Neuron (in vitro differentiated cells): ENCODE results near the gene CAST.

ENCODE experiments used
- H2AFZ ChIP-seq: one replicate; pipeline ENCODE4 v1.6.1; 2013; ENCODE audit warnings: low read depth, mild to moderate bottlenecking, inconsistent platforms, low read length, moderate library complexity
- H3K27me3 ChIP-seq: one replicate; pipeline ENCODE4 v1.6.1; 2013; ENCODE audit warnings: low read length; ENCODE audit not compliant: insufficient read depth
- H3K36me3 ChIP-seq: one replicate; pipeline ENCODE4 v1.6.1; 2013; ENCODE audit warnings: low read length; ENCODE audit not compliant: insufficient read depth
- H3K4me1 ChIP-seq: one replicate; pipeline ENCODE4 v1.6.1; 2013; ENCODE audit warnings: low read length; ENCODE audit not compliant: insufficient read depth
- H3K4me3 ChIP-seq: 2 replicates; pipeline ENCODE4 v1.5.1; 2013; ENCODE audit warnings: mild to moderate bottlenecking, low read length, moderate library complexity
- H3K9me3 ChIP-seq: one replicate; pipeline ENCODE4 v1.6.1; 2013; ENCODE audit warnings: low read length

Gene CAST

GRCh38 chr5:96772542-96772941 is 110.4 kb downstream of the CAST start:
- Histone ChIP-seq H3K4me3 (no peak overlapping the region), H2AFZ (no peak overlapping the region), H3K27me3 (no peaks in the 10 kb centered on the region), H3K9me3 (no peaks in the 10 kb centered on the region), H3K4me1 (no peaks in the 10 kb centered on the region), H3K36me3 (peaks cover 37% of the 10 kb centered on the region)

GRCh38 chr5:96775050-96775449 is 112.9 kb downstream of the CAST start:
- H3K9me3 ChIP-seq, result no peaks in the 10 kb centered on the region
- no peak overlapping the region for H3K4me3 ChIP-seq
- H3K4me1 ChIP-seq, result no peaks in the 10 kb centered on the region
- H3K36me3 ChIP-seq, result peaks cover 43% of the 10 kb centered on the region
- H3K27me3 ChIP-seq, result no peaks in the 10 kb centered on the region
- no peak overlapping the region for H2AFZ ChIP-seq

GRCh38 chr5:96775689-96776088 is 113.5 kb downstream of the CAST start:
- Histone ChIP-seq H3K4me1 (no peaks in the 10 kb centered on the region), H2AFZ (no peak overlapping the region), H3K36me3 (peaks cover 45% of the 10 kb centered on the region), H3K4me3 (no peak overlapping the region), H3K27me3 (no peaks in the 10 kb centered on the region), H3K9me3 (no peaks in the 10 kb centered on the region)

- Histone ChIP-seq H2AFZ (no peak overlapping the region), H3K36me3 (peaks cover 47% of the 10 kb centered on the region)
These were observed 114.4 kb downstream of the CAST start for GRCh38 chr5:96776621-96777020.

GRCh38 chr5:96778409-96778808 is 116.2 kb downstream of the CAST start:
- Histone ChIP-seq H3K4me3 (no peak overlapping the region), H3K36me3 (peaks cover 47% of the 10 kb centered on the region), H3K4me1 (no peaks in the 10 kb centered on the region), H3K9me3 (peaks cover 2% of the 10 kb centered on the region), H2AFZ (no peak overlapping the region), H3K27me3 (no peaks in the 10 kb centered on the region)

More at GRCh38 chr5:96776621-96777020, 114.4 kb downstream of the CAST start:
- no peaks in the 10 kb centered on the region for H3K9me3 ChIP-seq
- H3K4me3 ChIP-seq, result no peak overlapping the region
- H3K27me3 ChIP-seq, result no peaks in the 10 kb centered on the region
- H3K4me1 ChIP-seq, result no peaks in the 10 kb centered on the region

- Histone ChIP-seq H3K36me3 (peaks cover 48% of the 10 kb centered on the region), H3K4me1 (no peaks in the 10 kb centered on the region), H2AFZ (no peak overlapping the region), H3K27me3 (no peaks in the 10 kb centered on the region), H3K4me3 (no peak overlapping the region), H3K9me3 (peaks cover 2% of the 10 kb centered on the region)
These were observed 118.5 kb downstream of the CAST start for GRCh38 chr5:96780626-96781025.

- Histone ChIP-seq H3K27me3 (no peaks in the 10 kb centered on the region), H3K36me3 (peaks cover 51% of the 10 kb centered on the region), H3K4me1 (no peaks in the 10 kb centered on the region), H3K4me3 (no peak overlapping the region), H2AFZ (no peak overlapping the region), H3K9me3 (peaks cover 2% of the 10 kb centered on the region)
These were observed 119.1 kb downstream of the CAST start for GRCh38 chr5:96781031-96781971.

GRCh38 chr5:96783326-96783725 is 121.2 kb downstream of the CAST start:
- Histone ChIP-seq H3K36me3 (peaks cover 49% of the 10 kb centered on the region), H3K27me3 (no peaks in the 10 kb centered on the region), H3K4me1 (no peaks in the 10 kb centered on the region), H3K4me3 (no peak overlapping the region), H2AFZ (no peak overlapping the region), H3K9me3 (peaks cover 2% of the 10 kb centered on the region)

GRCh38 chr5:96785326-96786109 is 123.3 kb downstream of the CAST start:
- H3K36me3 ChIP-seq, result peaks cover 40% of the 10 kb centered on the region
- H3K9me3 ChIP-seq, result peaks cover 2% of the 10 kb centered on the region
- H3K4me3 ChIP-seq, result no peak overlapping the region
- no peak overlapping the region for H2AFZ ChIP-seq
- no peaks in the 10 kb centered on the region for H3K27me3 ChIP-seq
- H3K4me1 ChIP-seq, result peaks cover 10% of the 10 kb centered on the region

- H3K4me1 ChIP-seq, result peaks cover 18% of the 10 kb centered on the region
- H3K4me3 ChIP-seq, result no peak overlapping the region
- H3K36me3 ChIP-seq, result peaks cover 32% of the 10 kb centered on the region
- H2AFZ ChIP-seq, result no peak overlapping the region
- no peaks in the 10 kb centered on the region for H3K27me3 ChIP-seq
- no peaks in the 10 kb centered on the region for H3K9me3 ChIP-seq
These were observed 126.1 kb downstream of the CAST start for GRCh38 chr5:96788112-96788749.

- H2AFZ ChIP-seq, result no peak overlapping the region
- no peaks in the 10 kb centered on the region for H3K9me3 ChIP-seq
- no peak overlapping the region for H3K4me3 ChIP-seq
- peaks cover 18% of the 10 kb centered on the region for H3K4me1 ChIP-seq
- peaks cover 39% of the 10 kb centered on the region for H3K36me3 ChIP-seq
- H3K27me3 ChIP-seq, result no peaks in the 10 kb centered on the region
These were observed 127.7 kb downstream of the CAST start for GRCh38 chr5:96789794-96790330.

- Histone ChIP-seq H3K4me1 (peaks cover 18% of the 10 kb centered on the region), H2AFZ (no peak overlapping the region), H3K36me3 (peaks cover 33% of the 10 kb centered on the region), H3K27me3 (no peaks in the 10 kb centered on the region), H3K4me3 (no peak overlapping the region), H3K9me3 (no peaks in the 10 kb centered on the region)
These were observed 128.9 kb downstream of the CAST start for GRCh38 chr5:96790961-96791504.
